Measurements from ENCODE around the gene KLHL13.

- TF ChIP-seq TARDBP (IDR thresholded peaks at IDR 0.05) (no peak), SUZ12 (IDR thresholded peaks at IDR 0.05) (no peak), LEF1 (IDR thresholded peaks at IDR 0.05; ENCODE audit: borderline replicate concordance) (no peak), BHLHE40 (IDR thresholded peaks at IDR 0.05; ENCODE audit: borderline replicate concordance) (no peak), FOXA1 (IDR thresholded peaks at IDR 0.05) (no peak), FOXK2 (IDR thresholded peaks at IDR 0.05) (no peak), SP1 (IDR thresholded peaks at IDR 0.05) (no peak)
Measured at GRCh38 chrX:118126286-118126685, 9.7 kb upstream of the KLHL13 start.

Measured in HEK293T (cell line).